Measurements from ENCODE around the gene SETD2.
A peak's percentile ranks its signal among the peaks of the same experiment; 100 is the strongest.

Gene SETD2

GRCh38 chr3:46998121-46998851 is 165.6 kb downstream of the SETD2 start:
- DNase-seq (ENCODE audit: low read depth in 2 of 2) = peak in 1 of 2 donors; percentile 57

- no peak for DNase-seq (ENCODE audit: low read depth in 2 of 2)
Observed at GRCh38 chr3:46997453-46998091, 166.3 kb downstream of the SETD2 start.

- DNase-seq (ENCODE audit: low read depth in 2 of 2) = no peak
Observed at GRCh38 chr3:46996689-46997452, 167.0 kb downstream of the SETD2 start.

- DNase-seq (ENCODE audit: low read depth in 2 of 2) = no peak
Observed at GRCh38 chr3:46995901-46996562, 167.9 kb downstream of the SETD2 start.

- DNase-seq (ENCODE audit: low read depth in 2 of 2) = no peak
Observed at GRCh38 chr3:46994801-46995731, 168.8 kb downstream of the SETD2 start.

- no peak for DNase-seq (ENCODE audit: low read depth in 2 of 2)
Observed at GRCh38 chr3:46993986-46994385, 169.9 kb downstream of the SETD2 start.

- no peak for DNase-seq (ENCODE audit: low read depth in 2 of 2)
Observed at GRCh38 chr3:46993292-46993691, 170.6 kb downstream of the SETD2 start.

- DNase-seq (ENCODE audit: low read depth in 2 of 2) = no peak
Observed at GRCh38 chr3:46992231-46992630, 171.7 kb downstream of the SETD2 start.

- no peak for DNase-seq (ENCODE audit: low read depth in 2 of 2)
Observed at GRCh38 chr3:46991406-46992165, 172.3 kb downstream of the SETD2 start.

- DNase-seq (ENCODE audit: low read depth in 2 of 2) = no peak
Observed at GRCh38 chr3:46990573-46991374, 173.1 kb downstream of the SETD2 start.

- DNase-seq (ENCODE audit: low read depth in 2 of 2) = no peak
Observed at GRCh38 chr3:46989146-46989810, 174.6 kb downstream of the SETD2 start.

GRCh38 chr3:46988616-46989015 is 175.3 kb downstream of the SETD2 start:
- DNase-seq (ENCODE audit: low read depth in 2 of 2) = no peak

GRCh38 chr3:46987743-46988401 is 176.0 kb downstream of the SETD2 start:
- DNase-seq (ENCODE audit: low read depth in 2 of 2) = peak; percentile 76 to 80

- no peak for DNase-seq (ENCODE audit: low read depth in 2 of 2)
Observed at GRCh38 chr3:46987319-46987742, 176.6 kb downstream of the SETD2 start.

GRCh38 chr3:46986782-46987310 is 177.1 kb downstream of the SETD2 start:
- DNase-seq (ENCODE audit: low read depth in 2 of 2) = no peak

- no peak for DNase-seq (ENCODE audit: low read depth in 2 of 2)
Observed at GRCh38 chr3:46986055-46986730, 177.7 kb downstream of the SETD2 start.

- no peak for DNase-seq (ENCODE audit: low read depth in 2 of 2)
Observed at GRCh38 chr3:46985588-46985987, 178.3 kb downstream of the SETD2 start.

Data from stimulated activated CD8-positive, alpha-beta memory T cell treated with anti-CD3 and anti-CD28 coated beads, Interleukin-7, amount 100 ng/mL, for 4 hours (primary cell).